Activated CD4-positive, alpha-beta T cell treated with anti-CD3 and anti-CD28 coated beads, Interleukin-2, amount 50 U/mL, for 16 hours (primary cell): ENCODE data around the gene CFAP54.

Experiments used
- DNase-seq: peaks from one replicate; pipeline ENCODE4 v3.0.0-alpha.2; 2020

CFAP54 gene

DNA sequence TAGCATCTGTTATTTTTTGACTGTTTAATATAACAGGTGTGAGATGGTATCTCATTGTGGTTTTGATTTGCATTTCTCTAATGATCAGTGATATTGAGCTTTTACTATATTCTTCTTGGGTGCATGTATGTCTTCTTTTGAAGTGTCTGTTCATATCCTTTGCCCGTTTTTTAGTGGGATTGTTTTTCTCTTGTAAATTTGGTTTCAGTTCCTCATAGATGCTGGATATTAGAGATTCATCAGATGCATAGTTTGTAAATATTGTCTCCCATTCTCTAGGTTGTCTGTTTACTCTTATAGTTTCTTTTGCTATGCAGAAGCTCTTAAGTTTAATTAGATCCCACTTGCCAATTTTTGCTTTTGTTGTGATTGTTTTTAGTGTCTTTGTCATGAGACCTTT is 368.8 kb downstream of the CFAP54 start:
- DNase-seq = no peak

- no peak for DNase-seq
Observed at GRCh38 chr12:96861656-96862055, 372.3 kb downstream of the CFAP54 start.

DNA sequence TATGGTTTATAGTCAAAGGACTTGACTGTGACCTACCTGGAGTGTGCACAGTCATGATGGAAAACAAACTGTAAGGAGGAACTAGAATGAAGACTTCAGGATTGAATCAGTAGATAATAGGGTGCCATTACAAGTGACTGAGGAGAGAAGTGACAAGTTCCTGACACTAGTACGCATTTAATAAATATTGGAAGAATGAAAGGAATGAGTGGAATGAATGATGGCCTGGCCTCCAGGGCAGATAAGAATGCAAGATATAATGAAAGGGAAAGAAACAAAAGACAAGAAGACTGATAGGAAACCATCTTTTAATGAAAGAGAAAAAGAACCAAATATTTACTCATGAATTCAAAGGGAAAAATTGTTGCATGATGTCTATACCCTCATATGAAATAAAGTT is 372.9 kb downstream of the CFAP54 start:
- DNase-seq = no peak

GRCh38 chr12:96864335-96864734 is 375.0 kb downstream of the CFAP54 start:
- DNase-seq = no peak

DNA sequence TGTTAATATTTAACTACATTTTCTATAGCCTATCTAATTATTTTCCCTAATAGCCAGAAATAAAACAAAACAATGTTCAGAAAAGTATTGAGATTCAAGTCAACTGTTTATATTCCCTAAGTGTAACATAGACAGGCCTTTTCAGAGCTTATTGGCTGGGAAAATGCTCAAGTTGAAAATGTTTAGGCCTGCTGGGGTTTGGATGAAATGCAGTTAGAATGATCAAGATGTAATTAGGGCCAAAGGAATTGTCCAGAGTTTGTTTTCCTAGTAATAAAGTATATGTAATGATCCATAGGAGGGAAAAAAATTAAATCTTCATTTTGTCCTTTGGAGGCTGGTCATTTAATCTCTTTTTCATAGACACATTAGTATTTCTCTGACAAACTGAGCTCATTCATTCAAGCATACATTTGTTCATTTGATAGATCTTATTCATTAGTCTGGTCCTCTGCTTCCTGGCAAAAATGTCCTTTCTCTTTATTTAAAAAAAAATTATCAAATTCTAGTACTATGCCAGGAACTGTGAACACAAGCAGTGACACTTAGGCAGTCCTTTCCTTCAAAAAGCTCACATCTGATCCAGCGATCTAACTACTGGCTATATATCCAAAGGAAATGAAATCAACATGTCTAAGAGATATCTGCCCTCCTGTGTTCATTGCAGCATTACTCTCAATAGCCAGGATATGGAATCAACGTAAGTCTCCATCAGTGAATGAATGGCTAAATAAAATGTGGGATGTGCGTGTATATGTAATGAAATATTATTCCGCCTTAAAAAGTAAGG is 377.6 kb downstream of the CFAP54 start:
- DNase-seq = no peak

DNA sequence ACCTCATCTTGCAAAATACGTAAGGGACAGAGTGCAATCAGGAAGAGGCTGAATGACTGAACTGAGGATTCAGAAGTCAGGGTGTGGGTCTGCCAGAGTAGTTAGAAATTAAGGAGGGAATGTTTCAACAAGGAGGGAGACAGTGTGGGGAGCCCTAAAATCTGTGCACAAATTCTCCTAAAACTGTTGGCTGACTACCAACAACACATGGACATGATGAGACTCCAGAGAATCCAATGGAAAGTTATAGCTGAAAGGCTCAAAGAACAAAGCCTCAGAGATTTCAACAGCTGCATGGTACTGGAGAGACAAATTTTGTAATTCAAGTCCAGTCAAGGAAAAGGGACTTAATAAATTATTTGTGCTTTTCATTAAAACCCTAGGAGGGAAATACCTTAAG is 381.6 kb downstream of the CFAP54 start:
- no peak for DNase-seq

DNA sequence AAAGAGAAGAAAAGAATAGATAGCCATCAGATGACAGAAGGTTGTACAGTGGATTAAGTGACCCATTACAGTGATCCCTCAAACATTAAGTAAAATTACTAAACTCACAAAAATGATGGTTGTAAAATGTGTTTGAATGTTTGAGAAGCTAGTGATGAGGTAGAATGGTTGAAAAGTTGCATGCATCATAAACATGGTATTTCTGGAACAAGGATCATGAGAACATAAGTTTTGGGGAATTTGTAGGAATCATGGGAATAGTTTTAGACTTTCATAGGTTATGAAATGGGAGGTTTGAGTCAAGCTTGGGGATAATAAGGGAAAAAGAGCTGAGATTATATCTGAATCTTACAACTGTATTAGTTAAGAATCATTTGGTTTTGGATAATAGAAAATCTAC is 383.6 kb downstream of the CFAP54 start:
- DNase-seq = no peak

DNA sequence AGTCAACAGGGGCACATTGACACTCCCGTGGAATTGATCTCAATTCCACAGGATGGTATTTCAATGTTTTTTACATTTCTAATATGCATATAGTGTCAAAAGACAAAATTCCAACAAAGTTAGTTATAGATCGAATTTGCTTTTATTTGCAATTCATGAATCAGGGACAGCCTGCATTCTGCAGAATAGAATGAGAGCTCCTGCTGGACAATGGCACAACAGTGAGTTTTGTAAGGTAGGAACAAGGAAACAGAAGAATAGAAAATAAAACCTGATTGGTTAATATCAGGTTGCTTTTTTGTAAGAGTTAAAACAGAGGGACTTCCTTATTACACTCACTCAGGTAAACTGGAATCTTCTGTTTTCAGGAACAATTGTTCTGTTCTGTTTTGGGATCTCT is 384.8 kb downstream of the CFAP54 start:
- DNase-seq = no peak

- DNase-seq = no peak
Observed at GRCh38 chr12:96876966-96877365, 387.6 kb downstream of the CFAP54 start.

GRCh38 chr12:96878704-96879103 is 389.3 kb downstream of the CFAP54 start:
- no peak for DNase-seq

DNA sequence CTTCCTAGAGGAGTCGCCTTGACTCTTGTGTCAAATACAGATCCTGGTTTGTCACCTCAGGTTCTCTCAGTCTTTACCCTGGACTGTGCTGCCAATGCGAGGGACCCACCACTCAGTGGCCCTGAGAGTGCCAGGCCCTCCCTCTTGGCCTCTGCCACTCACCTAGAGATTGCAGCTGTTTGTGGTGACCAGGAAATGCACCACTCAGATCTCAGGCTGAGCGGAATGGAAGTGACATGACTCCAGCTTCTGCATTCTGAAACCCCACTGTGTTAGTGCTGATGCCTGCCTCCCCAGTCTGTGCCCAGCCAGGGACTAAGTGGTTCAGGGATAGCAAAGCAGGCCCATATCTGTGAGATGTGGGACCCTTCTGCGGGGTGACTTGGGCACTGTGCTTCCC is 389.9 kb downstream of the CFAP54 start:
- DNase-seq = no peak

GRCh38 chr12:96880220-96880619 is 390.8 kb downstream of the CFAP54 start:
- no peak for DNase-seq

- DNase-seq = no peak
Observed at GRCh38 chr12:96881608-96882007, 392.2 kb downstream of the CFAP54 start.

GRCh38 chr12:96882862-96883261 is 393.5 kb downstream of the CFAP54 start:
- DNase-seq = no peak

DNA sequence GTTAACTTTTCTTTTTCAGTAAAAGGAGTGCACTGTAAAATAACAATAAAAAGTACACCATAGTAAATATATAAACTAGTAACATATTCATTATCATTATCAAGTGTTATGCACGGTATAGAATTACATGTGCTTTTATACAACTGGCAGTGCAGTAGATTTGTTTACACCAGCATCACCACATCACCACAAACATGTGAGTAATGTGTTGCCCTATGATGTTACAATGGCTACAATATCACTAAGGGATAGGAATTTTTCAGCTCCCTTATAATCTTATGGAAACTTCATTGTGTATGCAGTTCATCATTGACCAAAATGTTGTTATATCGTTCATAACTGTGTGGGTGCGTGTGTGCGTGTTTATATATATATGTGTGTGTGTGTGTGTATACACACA is 394.2 kb downstream of the CFAP54 start:
- DNase-seq = no peak

GRCh38 chr12:96886998-96887677 is 397.8 kb downstream of the CFAP54 start:
- no peak for DNase-seq

DNA sequence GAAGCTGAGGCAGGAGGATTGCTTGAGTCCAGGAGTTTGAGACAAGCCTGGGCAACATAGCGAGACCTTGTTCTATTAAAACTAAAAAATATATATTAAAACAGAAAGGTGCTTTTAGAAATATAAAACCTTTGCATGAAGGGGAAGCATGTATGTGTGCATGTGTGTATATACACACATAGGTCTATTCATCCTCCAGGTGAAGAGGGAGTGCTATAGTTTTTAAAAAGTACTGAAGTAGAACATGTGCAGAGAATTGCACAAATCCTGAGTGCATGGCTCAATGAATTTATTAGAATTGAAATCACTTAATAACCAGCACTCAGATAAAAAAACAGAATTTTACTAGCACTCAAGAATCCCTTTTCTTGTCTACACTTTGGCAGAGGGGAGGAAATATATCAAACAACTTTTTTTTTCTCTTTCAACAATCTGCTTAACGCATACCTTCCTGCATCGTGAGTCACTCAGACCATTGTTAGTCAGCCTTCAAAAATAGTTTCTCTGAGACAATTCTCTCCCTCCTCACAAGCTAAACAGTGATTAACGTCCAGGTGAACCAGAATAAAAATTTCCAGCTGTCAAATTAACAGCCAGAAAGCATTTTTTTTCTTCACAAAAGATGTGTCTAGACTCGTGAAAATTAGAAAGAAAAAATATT is 400.0 kb downstream of the CFAP54 start:
- DNase-seq = peak; percentile 8

- no peak for DNase-seq
Observed at GRCh38 chr12:96890331-96890730, 401.0 kb downstream of the CFAP54 start.

GRCh38 chr12:96892104-96892503 is 402.7 kb downstream of the CFAP54 start:
- DNase-seq = no peak

DNA sequence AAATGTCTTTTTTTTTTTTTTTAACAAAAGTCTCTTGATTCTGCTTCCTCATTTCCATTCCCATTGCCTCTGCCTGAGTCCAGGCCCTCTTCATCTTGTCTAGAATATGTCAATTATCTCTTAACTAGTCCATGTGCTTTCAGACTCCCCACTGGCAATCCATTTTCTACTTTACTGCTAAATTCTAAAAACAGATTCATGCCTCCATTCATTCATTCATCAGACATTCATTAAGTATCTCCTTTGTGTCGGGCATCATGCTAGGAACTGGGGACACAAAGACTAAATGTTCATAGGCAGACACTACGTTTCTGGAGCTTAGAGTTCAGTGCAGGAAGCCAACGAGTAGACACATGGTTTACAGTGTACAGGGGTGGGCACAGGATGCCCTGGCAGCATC is 408.0 kb downstream of the CFAP54 start:
- no peak for DNase-seq

- no peak for DNase-seq
Observed at GRCh38 chr12:96901175-96901574, 411.8 kb downstream of the CFAP54 start.

- DNase-seq = no peak
Observed at GRCh38 chr12:96902076-96902475, 412.7 kb downstream of the CFAP54 start.

DNA sequence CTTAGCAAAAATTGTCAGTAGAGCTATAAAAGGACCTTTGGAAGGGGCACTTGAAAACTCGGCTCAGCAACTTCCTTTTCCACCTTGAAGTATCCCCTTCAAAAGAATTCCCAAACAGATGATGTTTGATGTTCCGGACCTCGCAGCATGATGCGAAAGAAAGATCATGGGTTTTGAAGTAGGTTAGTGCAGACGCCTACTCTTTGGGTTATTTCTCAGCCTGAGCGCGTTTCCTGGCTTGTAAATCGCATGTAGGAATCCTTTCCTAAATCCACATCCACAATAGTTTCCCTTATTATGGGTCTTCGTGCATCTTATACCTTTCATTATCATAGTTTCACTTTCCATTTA is 417.1 kb downstream of the CFAP54 start:
- no peak for DNase-seq
